22Rv1 (cell line): Measurements from ENCODE around the gene EPB42.

Experiments used
- CTCF ChIP-seq: fragments of 450-650 bp; IDR thresholded peaks from 2 replicates; pipeline ENCODE4 v1.5.1; 2017; ENCODE audit warnings: mild to moderate bottlenecking
- ZFX ChIP-seq: fragments of 450-650 bp; IDR thresholded peaks from 2 replicates; pipeline ENCODE4 v1.6.1; 2017; ENCODE audit warnings: antibody characterized with exemption, borderline replicate concordance

DNA sequence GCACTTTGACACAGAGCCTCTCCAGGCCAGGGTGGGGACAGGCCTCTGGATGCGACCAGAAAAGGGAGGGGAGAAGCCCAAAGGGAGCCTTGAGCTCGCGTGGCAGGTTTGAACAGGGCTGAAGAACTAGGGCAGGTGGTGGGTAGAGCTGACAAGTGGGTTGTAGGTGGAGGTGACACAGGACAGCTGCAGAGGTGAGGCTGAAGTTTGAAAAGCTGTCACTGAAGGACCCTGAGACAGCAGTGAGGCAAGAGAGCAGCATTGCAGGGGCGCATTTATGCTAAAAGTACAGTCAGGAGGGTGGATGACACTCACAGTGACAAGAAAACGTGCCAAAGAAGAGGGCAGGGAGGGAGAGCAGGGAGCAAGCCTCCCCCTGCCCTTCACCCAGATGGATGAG, 21.8 kb upstream of the EPB42 start:
- no peak for TF ChIP-seq CTCF
- no peak for TF ChIP-seq ZFX
